Adrenal gland (tissue), 12 donors: Measurements from ENCODE around the gene NHSL1. TPM values are rescaled to one million over a fixed set of nuclear protein-coding genes. Genes with fewer than 3 reads are reported as not detected.

ENCODE experiments used
- DNase-seq, 7 donors: peaks; one replicate each; pipeline ENCODE4 v3.0.0-alpha.2; 2019 to 2020
- H3K27ac ChIP-seq, 5 donors: fragments of 200-600 bp; sonication (generic) in 4 of 5; 1 replicate in 3 of 5; 2 replicates in 2 of 5; pipeline versions ENCODE4 v1.5.1 to v1.8.0; 2016 to 2020; ENCODE audit warnings: mild to moderate bottlenecking in 1 of 5
- H3K27me3 ChIP-seq: fragments of 200-600 bp; 2 replicates; pipeline ENCODE4 v1.8.0; 2021
- H3K36me3 ChIP-seq, 2 donors: fragments of 200-600 bp; replicated peaks in 1 of 2; 1 replicate in 1 of 2; 2 replicates in 1 of 2; pipeline versions ENCODE4 v1.5.1 to v1.8.0; 2018 to 2022
- H3K4me1 ChIP-seq, 2 donors: fragments of 200-600 bp; replicated peaks in 1 of 2; 1 replicate in 1 of 2; 2 replicates in 1 of 2; pipeline versions ENCODE4 v1.5.1 to v1.8.0; 2018 to 2021
- H3K4me3 ChIP-seq, 4 donors: fragments of 200-600 bp; sonication (generic) in 3 of 4; one replicate each; pipeline ENCODE4 v1.5.1; 2016 to 2018
- H3K9me3 ChIP-seq, 3 donors: fragments of 200-600 bp; sonication (generic) in 1 of 3; replicated peaks in 1 of 3; 1 replicate in 2 of 3; 2 replicates in 1 of 3; pipeline versions ENCODE4 v1.5.1 to v1.8.0; 2016 to 2021
- POLR2A ChIP-seq, 2 donors: fragments of 450-650 bp; IDR thresholded peaks; one replicate each; pipeline ENCODE4 v1.6.1; 2017; ENCODE audit warnings: antibody characterized with exemption in 2 of 2, mild to moderate bottlenecking in 2 of 2, moderate library complexity in 1 of 2
- WGBS, 4 donors: extraction: QIAGEN DNeasy Blood & Tissue Kit in 2 of 4; methylation state at CpG; one replicate each; pipeline versions ENCODE4 v1.1.5 to v1.1.7; 2013 to 2017; 5-methylcytosine and 5-hydroxymethylcytosine counted together
- intact Hi-C, 2 donors: fragments of 100-400 bp; cut with DNase I; formaldehyde crosslinking; loops; one replicate each; pipeline versions ENCODE4 v1.14.1 to v1.15.0; 2022 to 2023
- polyA plus RNA-seq, 3 donors: library from polyadenylated mRNA; stranded (reverse); fragments of 200-250 nt in 2 of 3; fragments of 350-450 nt in 1 of 3; fragmentation: Illumina TruSeq in 1 of 3; extraction: RNeasy Lipid Tissue Mini Kit (QIAGEN cat#74804) in 1 of 3; gene quantifications; one replicate each; pipeline ENCODE4 v1.2.3, GENCODE V29; 2013 to 2014
- total RNA-seq, 9 donors: library from RNA; depleted of rRNA in 4 of 9; stranded (reverse); fragments of >200 nt in 4 of 9; fragments of 120-200 nt in 1 of 9; fragmentation: NEBNext Ultra II Directional in 1 of 9; extraction: Animal tissue kit (Norgen Biotek cat#: 25700) in 1 of 9; gene quantifications; one replicate each; pipeline versions ENCODE4 v1.1.0 to v1.2.4, GENCODE V29; 2013 to 2023
- TF ChIP-seq, protein P1 (sequence below), 6 experiments: fragments of 450-650 bp in 4 of 6; fragments of 200-600 bp in 2 of 6; sonication (generic) in 1 of 6; IDR thresholded peaks; 1 replicate in 5 of 6; 2 replicates in 1 of 6; pipeline versions ENCODE4 v1.5.1 to v1.8.0; 2016 to 2021; ENCODE audit warnings: antibody characterized with exemption in 6 of 6, mild to moderate bottlenecking in 2 of 6, moderate library complexity in 1 of 6
- donor health status: healthy with polysubstance abuse.
- donor health status: Bipolar disorder and iron deficiency.
- donor health status: DM: yes; HTN: yes; CAD: no.
- donor health status: DM: no; HTN: no; CAD: no.
- donor health status: DM: no; HTN: no; CAD: no.
- donor health status: DM: yes; HTN: yes; CAD: no.

Gene NHSL1
- total and polyA plus RNA-seq, 12 donors, result 1.2 to 12.7 (median 5.3) TPM

DNA sequence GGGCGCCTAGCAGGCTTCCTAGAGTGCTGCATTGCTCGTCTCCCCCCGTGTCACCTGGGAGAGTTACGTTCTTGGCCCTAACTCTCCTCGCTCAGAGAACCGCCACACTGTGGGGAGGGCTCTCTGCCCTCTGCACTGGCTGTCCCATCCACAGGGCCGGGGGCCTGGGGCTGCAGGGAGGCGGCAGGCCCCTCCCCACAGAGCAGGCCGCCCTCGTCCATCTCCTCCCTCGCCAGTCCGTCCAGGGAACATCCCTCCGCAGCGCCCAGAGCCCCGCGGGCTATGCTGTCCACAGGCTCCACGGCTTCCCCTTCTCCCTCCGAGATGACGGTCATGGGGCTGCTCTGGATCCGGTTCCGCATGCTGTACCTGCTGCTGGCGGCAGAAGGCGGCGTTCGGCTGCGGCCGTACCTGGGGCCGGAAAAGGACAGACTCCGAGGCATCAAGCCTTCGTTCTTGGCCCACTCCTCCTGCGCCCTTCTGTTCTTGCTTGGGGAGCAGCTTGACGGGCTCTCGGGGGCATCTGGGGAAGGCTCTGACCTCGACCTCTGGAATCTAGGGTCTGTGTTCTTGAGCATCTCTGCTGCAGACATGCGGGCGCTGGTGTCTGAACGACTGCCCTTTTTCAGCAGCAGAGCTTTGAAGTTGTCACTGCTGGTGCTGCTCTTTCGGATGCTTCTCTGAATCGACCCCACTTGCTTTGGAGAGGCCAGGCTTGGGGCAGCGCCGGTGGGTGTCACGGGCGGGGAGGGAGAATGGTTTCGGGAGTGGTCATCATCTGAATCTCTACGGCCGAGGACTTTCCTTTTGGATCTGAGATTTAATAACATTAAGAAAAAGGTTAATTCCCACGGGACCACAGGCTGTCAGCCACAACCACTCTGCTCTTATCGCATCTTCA is 75.0 kb downstream of the NHSL1 start:
- WGBS, 4 donors, result 80 to 89% (median 86%) methylated on average over 17 to 48 of the region's 48 CpGs
- intact Hi-C loops, result loop anchor here in 1 of 2 donors (10.0 kb wide), 2 partner anchors 161 to 341 kb away; no protein-coding TSS in a partner anchor

GRCh38 chr6:138422861-138423260 is 76.4 kb downstream of the NHSL1 start:
- H3K27me3 ChIP-seq, result no peaks in the 10 kb centered on the region
- peaks cover 0 to 4% of the 10 kb centered on the region in 2 donors for H3K4me1 ChIP-seq
- intact Hi-C loops, result loop anchor here in 1 of 2 donors (10.0 kb wide), 2 partner anchors 162 to 342 kb away; no protein-coding TSS in a partner anchor
- no peaks in the 10 kb centered on the region for H3K9me3 ChIP-seq
- no peak for DNase-seq
- no peak overlapping the region for H3K27ac ChIP-seq
- H3K36me3 ChIP-seq, result no peaks in the 10 kb centered on the region
- no peak overlapping the region for H3K4me3 ChIP-seq
- TF ChIP-seq, protein P1, sequence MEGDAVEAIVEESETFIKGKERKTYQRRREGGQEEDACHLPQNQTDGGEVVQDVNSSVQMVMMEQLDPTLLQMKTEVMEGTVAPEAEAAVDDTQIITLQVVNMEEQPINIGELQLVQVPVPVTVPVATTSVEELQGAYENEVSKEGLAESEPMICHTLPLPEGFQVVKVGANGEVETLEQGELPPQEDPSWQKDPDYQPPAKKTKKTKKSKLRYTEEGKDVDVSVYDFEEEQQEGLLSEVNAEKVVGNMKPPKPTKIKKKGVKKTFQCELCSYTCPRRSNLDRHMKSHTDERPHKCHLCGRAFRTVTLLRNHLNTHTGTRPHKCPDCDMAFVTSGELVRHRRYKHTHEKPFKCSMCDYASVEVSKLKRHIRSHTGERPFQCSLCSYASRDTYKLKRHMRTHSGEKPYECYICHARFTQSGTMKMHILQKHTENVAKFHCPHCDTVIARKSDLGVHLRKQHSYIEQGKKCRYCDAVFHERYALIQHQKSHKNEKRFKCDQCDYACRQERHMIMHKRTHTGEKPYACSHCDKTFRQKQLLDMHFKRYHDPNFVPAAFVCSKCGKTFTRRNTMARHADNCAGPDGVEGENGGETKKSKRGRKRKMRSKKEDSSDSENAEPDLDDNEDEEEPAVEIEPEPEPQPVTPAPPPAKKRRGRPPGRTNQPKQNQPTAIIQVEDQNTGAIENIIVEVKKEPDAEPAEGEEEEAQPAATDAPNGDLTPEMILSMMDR (IDR thresholded peaks at IDR 0.05), result no peak
- no peak for TF ChIP-seq POLR2A (IDR thresholded peaks at IDR 0.05)

More for the DNA sequence above, 75.0 kb downstream of the NHSL1 start:
- Histone ChIP-seq H3K27me3 (no peaks in the 10 kb centered on the region), H3K36me3 (no peaks in the 10 kb centered on the region), H3K9me3 (no peaks in the 10 kb centered on the region), H3K4me1 (peaks cover 0 to 4% of the 10 kb centered on the region in 2 donors), H3K4me3 (no peak overlapping the region), H3K27ac (no peak overlapping the region)
- DNase-seq, result no peak
- no peak for TF ChIP-seq POLR2A (IDR thresholded peaks at IDR 0.05)
- TF ChIP-seq, protein P1 (IDR thresholded peaks at IDR 0.05), result no peak

GRCh38 chr6:138421608-138422007 is 77.7 kb downstream of the NHSL1 start:
- Histone ChIP-seq H3K4me1 (peaks cover 0 to 4% of the 10 kb centered on the region in 2 donors), H3K36me3 (no peaks in the 10 kb centered on the region), H3K27me3 (no peaks in the 10 kb centered on the region), H3K9me3 (no peaks in the 10 kb centered on the region), H3K4me3 (no peak overlapping the region), H3K27ac (no peak overlapping the region)
- DNase-seq, result no peak
- intact Hi-C loops, result loop anchor here in 1 of 2 donors (10.0 kb wide), 2 partner anchors 163 to 343 kb away; no protein-coding TSS in a partner anchor
- TF ChIP-seq, protein P1 (IDR thresholded peaks at IDR 0.05), result no peak
- TF ChIP-seq POLR2A (IDR thresholded peaks at IDR 0.05), result no peak
- WGBS, 4 donors, result 85 to 97% (median 95%) methylated on average over 10 of the region's 10 CpGs

GRCh38 chr6:138421089-138421488 is 78.2 kb downstream of the NHSL1 start:
- no peak overlapping the region for H3K27ac ChIP-seq
- intact Hi-C loops, result loop anchor here in 1 of 2 donors (10.0 kb wide), 2 partner anchors 164 to 344 kb away; no protein-coding TSS in a partner anchor
- no peaks in the 10 kb centered on the region for H3K27me3 ChIP-seq
- peaks cover 0 to 4% of the 10 kb centered on the region in 2 donors for H3K4me1 ChIP-seq
- H3K36me3 ChIP-seq, result no peaks in the 10 kb centered on the region
- no peak overlapping the region for H3K4me3 ChIP-seq
- no peak for DNase-seq
- 69 to 88% (median 73%) methylated on average over 6 of the region's 6 CpGs for WGBS, 4 donors
- no peak for TF ChIP-seq POLR2A (IDR thresholded peaks at IDR 0.05)
- TF ChIP-seq, protein P1 (IDR thresholded peaks at IDR 0.05), result no peak
- H3K9me3 ChIP-seq, result no peaks in the 10 kb centered on the region
